ENCODE measurements around the gene GNE.

- no peak for TF ChIP-seq POLR2A (IDR thresholded peaks at IDR 0.05)
- TF ChIP-seq, protein P1, sequence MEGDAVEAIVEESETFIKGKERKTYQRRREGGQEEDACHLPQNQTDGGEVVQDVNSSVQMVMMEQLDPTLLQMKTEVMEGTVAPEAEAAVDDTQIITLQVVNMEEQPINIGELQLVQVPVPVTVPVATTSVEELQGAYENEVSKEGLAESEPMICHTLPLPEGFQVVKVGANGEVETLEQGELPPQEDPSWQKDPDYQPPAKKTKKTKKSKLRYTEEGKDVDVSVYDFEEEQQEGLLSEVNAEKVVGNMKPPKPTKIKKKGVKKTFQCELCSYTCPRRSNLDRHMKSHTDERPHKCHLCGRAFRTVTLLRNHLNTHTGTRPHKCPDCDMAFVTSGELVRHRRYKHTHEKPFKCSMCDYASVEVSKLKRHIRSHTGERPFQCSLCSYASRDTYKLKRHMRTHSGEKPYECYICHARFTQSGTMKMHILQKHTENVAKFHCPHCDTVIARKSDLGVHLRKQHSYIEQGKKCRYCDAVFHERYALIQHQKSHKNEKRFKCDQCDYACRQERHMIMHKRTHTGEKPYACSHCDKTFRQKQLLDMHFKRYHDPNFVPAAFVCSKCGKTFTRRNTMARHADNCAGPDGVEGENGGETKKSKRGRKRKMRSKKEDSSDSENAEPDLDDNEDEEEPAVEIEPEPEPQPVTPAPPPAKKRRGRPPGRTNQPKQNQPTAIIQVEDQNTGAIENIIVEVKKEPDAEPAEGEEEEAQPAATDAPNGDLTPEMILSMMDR (IDR thresholded peaks at IDR 0.05): no peak
Measured at GRCh38 chr9:36211510-36211909, 46.7 kb downstream of the GNE start.
